Uterus (tissue), 4 donors: ENCODE data around the gene ACTN2. TPM values are rescaled to one million over a fixed set of nuclear protein-coding genes. Genes with fewer than 3 reads are reported as not detected.

ENCODE experiments used
- DNase-seq, 2 donors: peaks; one replicate each; pipeline ENCODE4 v3.0.0-alpha.2; 2019 to 2020
- H3K27ac ChIP-seq, 2 donors: fragments of 200-600 bp; sonication (generic); 1 replicate in 1 of 2; 2 replicates in 1 of 2; pipeline ENCODE4 v1.5.1; 2016 to 2018
- H3K27me3 ChIP-seq, 2 donors: fragments of 200-600 bp; sonication (generic); one replicate each; pipeline ENCODE4 v1.5.1; 2018 to 2019; ENCODE audit warnings: control low read depth in 1 of 2
- H3K36me3 ChIP-seq, 2 donors: fragments of 200-600 bp; sonication (generic); one replicate each; pipeline ENCODE4 v1.5.1; 2019; ENCODE audit warnings: control low read depth in 1 of 2
- H3K4me1 ChIP-seq, 2 donors: fragments of 200-600 bp; sonication (generic); one replicate each; pipeline ENCODE4 v1.5.1; 2018 to 2019; ENCODE audit warnings: control low read depth in 1 of 2
- H3K4me3 ChIP-seq, 2 donors: fragments of 200-600 bp; sonication (generic); 1 replicate in 1 of 2; 2 replicates in 1 of 2; pipeline ENCODE4 v1.5.1; 2018 to 2019; ENCODE audit warnings: mild to moderate bottlenecking in 1 of 2
- H3K9me3 ChIP-seq, 2 donors: fragments of 200-600 bp; sonication (generic); one replicate each; pipeline ENCODE4 v1.5.1; 2019; ENCODE audit warnings: control low read depth in 1 of 2
- POLR2A ChIP-seq, 2 donors: fragments of 450-650 bp; IDR thresholded peaks; one replicate each; pipeline ENCODE4 v1.6.1; 2016; ENCODE audit warnings: antibody characterized with exemption in 2 of 2, mild to moderate bottlenecking in 1 of 2, moderate library complexity in 1 of 2
- intact Hi-C: fragments of 100-400 bp; cut with DNase I; formaldehyde crosslinking; loops from one replicate; pipeline ENCODE4 v1.15.1; 2023; ENCODE audit warnings: low total_unique reads
- total RNA-seq, 4 donors: library from RNA; depleted of rRNA in 3 of 4; stranded (reverse); fragments of >200 nt in 3 of 4; gene quantifications; one replicate each; pipeline versions ENCODE4 v1.1.0 to v1.2.4, GENCODE V29; 2014 to 2023
- TF ChIP-seq, protein P1 (sequence below), 4 experiments: fragments of 200-600 bp in 2 of 4; fragments of 450-650 bp in 2 of 4; sonication (generic) in 2 of 4; IDR thresholded peaks; one replicate each; pipeline ENCODE4 v1.5.1; 2016 to 2019; ENCODE audit warnings: antibody characterized with exemption in 4 of 4, mild to moderate bottlenecking in 2 of 4, moderate library complexity in 1 of 4
- donor health status: DM: yes; HTN: yes; CAD: no.

Gene ACTN2
- total RNA-seq, 4 donors from 2014 or later: 0.29 to 28.9 (median 1.1) TPM

DNA sequence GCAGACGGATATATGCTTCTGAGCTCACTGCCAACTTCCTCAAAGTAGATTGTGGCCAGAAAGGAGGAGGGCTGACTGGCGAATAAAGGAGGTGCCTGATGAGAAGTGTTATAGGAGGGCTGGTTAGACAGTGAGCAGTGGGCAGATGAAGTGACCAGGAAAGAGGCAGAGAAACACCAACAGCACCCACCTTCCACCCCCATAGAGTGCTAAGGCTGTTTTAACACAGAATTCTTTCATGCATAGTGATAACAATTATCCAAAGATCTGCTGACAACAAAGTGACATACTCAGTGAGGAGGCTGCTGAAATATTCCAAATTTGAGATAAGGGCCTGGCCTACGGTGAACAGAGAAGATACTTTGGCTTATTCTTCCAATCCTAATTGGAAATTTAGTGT, 87.6 kb downstream of the ACTN2 start:
- no peak overlapping the region for H3K4me3 ChIP-seq
- no peak overlapping the region for H3K27ac ChIP-seq
- intact Hi-C loops: no loop called here
- H3K27me3 ChIP-seq: no peaks in the 10 kb centered on the region
- no peaks in the 10 kb centered on the region for H3K4me1 ChIP-seq
- TF ChIP-seq POLR2A (IDR thresholded peaks at IDR 0.05): no peak
- TF ChIP-seq, protein P1, sequence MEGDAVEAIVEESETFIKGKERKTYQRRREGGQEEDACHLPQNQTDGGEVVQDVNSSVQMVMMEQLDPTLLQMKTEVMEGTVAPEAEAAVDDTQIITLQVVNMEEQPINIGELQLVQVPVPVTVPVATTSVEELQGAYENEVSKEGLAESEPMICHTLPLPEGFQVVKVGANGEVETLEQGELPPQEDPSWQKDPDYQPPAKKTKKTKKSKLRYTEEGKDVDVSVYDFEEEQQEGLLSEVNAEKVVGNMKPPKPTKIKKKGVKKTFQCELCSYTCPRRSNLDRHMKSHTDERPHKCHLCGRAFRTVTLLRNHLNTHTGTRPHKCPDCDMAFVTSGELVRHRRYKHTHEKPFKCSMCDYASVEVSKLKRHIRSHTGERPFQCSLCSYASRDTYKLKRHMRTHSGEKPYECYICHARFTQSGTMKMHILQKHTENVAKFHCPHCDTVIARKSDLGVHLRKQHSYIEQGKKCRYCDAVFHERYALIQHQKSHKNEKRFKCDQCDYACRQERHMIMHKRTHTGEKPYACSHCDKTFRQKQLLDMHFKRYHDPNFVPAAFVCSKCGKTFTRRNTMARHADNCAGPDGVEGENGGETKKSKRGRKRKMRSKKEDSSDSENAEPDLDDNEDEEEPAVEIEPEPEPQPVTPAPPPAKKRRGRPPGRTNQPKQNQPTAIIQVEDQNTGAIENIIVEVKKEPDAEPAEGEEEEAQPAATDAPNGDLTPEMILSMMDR (IDR thresholded peaks at IDR 0.05): no peak
- DNase-seq: no peak
- no peaks in the 10 kb centered on the region for H3K36me3 ChIP-seq
- H3K9me3 ChIP-seq: no peaks in the 10 kb centered on the region

DNA sequence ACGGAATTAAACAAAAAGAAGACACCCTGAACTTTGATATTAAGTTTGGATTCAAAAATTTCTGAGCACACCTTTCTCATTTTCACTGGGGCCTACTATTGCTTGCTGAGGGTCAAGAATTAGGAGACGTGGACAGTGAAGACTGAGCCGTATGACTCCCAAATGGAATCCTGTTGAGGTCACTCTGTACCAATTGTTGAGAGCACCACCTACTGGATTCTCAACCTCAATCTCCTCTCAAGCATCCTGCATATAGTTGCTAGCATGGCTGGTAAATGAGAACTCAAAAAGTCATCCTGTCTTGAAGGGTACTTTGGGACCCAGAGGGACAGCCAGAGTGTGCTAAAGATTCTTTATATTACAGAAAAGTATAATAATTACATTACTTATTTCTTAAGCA, 88.6 kb downstream of the ACTN2 start:
- Histone ChIP-seq H3K9me3 (no peaks in the 10 kb centered on the region), H3K4me3 (no peak overlapping the region), H3K36me3 (no peaks in the 10 kb centered on the region), H3K4me1 (no peaks in the 10 kb centered on the region), H3K27me3 (no peaks in the 10 kb centered on the region), H3K27ac (no peak overlapping the region)
- no peak for TF ChIP-seq POLR2A (IDR thresholded peaks at IDR 0.05)
- TF ChIP-seq, protein P1 (IDR thresholded peaks at IDR 0.05): peak; percentile 14 to 36 (median 34)
- intact Hi-C loops: no loop called here
- DNase-seq: no peak

DNA sequence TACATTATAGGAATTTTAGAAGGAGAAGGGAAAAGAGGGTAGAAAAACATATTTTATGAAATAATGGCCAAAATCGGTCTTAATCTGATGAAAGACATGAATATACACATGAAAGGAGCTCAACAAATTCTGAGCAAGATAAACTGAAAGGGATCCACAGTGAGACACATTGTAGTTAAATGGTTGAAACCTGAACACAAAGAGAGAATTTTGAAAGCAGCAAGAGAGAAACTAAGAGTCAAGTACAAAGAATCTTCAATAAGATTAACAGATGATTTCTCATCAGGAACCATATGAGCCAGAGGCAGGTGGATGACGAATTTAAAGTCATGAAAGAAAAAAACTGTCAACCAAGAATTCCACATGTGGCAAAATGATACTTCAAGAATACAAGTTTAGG, 93.0 kb downstream of the ACTN2 start:
- no peak for DNase-seq
- no peaks in the 10 kb centered on the region for H3K27me3 ChIP-seq
- no peak overlapping the region for H3K27ac ChIP-seq
- intact Hi-C loops: no loop called here
- H3K4me1 ChIP-seq: no peaks in the 10 kb centered on the region
- H3K36me3 ChIP-seq: no peaks in the 10 kb centered on the region
- no peaks in the 10 kb centered on the region for H3K9me3 ChIP-seq
- TF ChIP-seq, protein P1 (IDR thresholded peaks at IDR 0.05): no peak
- TF ChIP-seq POLR2A (IDR thresholded peaks at IDR 0.05): no peak
- H3K4me3 ChIP-seq: no peak overlapping the region

DNA sequence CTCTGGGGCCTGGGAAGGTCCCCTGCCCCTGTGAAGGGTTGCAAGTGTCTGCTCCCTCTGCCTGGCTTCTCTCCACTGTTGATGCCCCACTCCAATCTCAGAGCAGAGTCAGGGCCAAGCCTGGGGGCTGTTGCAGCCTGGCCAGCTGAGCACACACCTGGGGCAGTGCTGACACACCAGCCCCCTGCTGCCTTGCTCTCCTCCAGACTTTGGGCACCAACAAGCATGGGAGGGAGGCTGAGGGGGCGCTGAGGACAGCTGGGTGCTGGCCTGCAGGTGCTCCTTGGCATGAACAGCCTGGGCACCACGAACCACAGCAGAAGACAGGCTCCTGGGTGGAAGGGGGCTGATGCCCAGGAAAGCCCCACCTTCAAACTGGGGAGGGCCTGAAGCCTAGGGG, 99.2 kb downstream of the ACTN2 start:
- no peak for TF ChIP-seq POLR2A (IDR thresholded peaks at IDR 0.05)
- TF ChIP-seq, protein P1 (IDR thresholded peaks at IDR 0.05): no peak
- Histone ChIP-seq H3K27ac (no peak overlapping the region), H3K9me3 (no peaks in the 10 kb centered on the region), H3K4me1 (no peaks in the 10 kb centered on the region), H3K36me3 (no peaks in the 10 kb centered on the region), H3K27me3 (no peaks in the 10 kb centered on the region), H3K4me3 (no peak overlapping the region)
- intact Hi-C loops: no loop called here
- no peak for DNase-seq

DNA sequence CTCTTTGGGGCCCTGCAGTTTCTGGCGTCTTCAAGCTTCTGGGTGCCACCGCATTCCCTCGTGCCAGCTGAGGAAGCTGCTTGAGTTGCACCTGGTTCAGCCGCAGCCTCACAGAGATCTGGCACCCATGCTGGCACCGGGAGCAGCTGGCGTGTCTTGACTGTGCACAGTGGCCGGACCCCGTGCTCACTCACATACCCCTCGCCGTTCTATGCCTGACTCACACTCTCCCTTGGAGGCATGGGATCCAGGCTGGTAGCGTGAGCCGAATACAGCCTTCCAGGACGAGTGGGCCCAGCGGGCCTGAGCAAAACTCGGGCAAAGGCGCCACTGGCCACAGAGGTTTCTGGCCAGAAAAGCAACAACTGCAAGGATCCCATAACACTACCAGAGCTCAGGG, 100.2 kb downstream of the ACTN2 start:
- no peak for TF ChIP-seq POLR2A (IDR thresholded peaks at IDR 0.05)
- TF ChIP-seq, protein P1 (IDR thresholded peaks at IDR 0.05): no peak
- intact Hi-C loops: no loop called here

More for the DNA sequence above, 100.2 kb downstream of the ACTN2 start:
- no peaks in the 10 kb centered on the region for H3K36me3 ChIP-seq
- H3K4me3 ChIP-seq: no peak overlapping the region
- H3K27me3 ChIP-seq: no peaks in the 10 kb centered on the region
- no peaks in the 10 kb centered on the region for H3K9me3 ChIP-seq
- H3K4me1 ChIP-seq: no peaks in the 10 kb centered on the region
- no peak overlapping the region for H3K27ac ChIP-seq
- no peak for DNase-seq
